Amygdala (tissue), 56 donors: ENCODE results near the gene AMPD3.
A peak's percentile ranks its signal among the peaks of the same experiment; 100 is the strongest.

Source experiments
- DNase-seq, 56 donors: peaks; one replicate each; lab custom pipeline; 2025; lab: John Stamatoyannopoulos, UW

AMPD3 gene

GRCh38 chr11:10486161-10486840 lies 31.2 kb downstream of the AMPD3 start:
- no peak for DNase-seq

- no peak for DNase-seq
These were observed 32.1 kb downstream of the AMPD3 start for GRCh38 chr11:10487002-10487647.

GRCh38 chr11:10488121-10488933 lies 33.3 kb downstream of the AMPD3 start:
- DNase-seq: no peak

- DNase-seq: no peak
These were observed 34.0 kb downstream of the AMPD3 start for GRCh38 chr11:10488934-10489691.

GRCh38 chr11:10490032-10490397 lies 35.0 kb downstream of the AMPD3 start:
- no peak for DNase-seq

GRCh38 chr11:10490398-10491241 lies 35.6 kb downstream of the AMPD3 start:
- DNase-seq: peak in 52 of 56 donors; percentile 13 to 91 (median 72)

- DNase-seq: no peak
These were observed 37.0 kb downstream of the AMPD3 start for GRCh38 chr11:10492084-10492483.

- DNase-seq: no peak
These were observed 38.1 kb downstream of the AMPD3 start for GRCh38 chr11:10493041-10493663.

GRCh38 chr11:10494636-10495463 lies 39.8 kb downstream of the AMPD3 start:
- DNase-seq: no peak

GRCh38 chr11:10495464-10495786 lies 40.4 kb downstream of the AMPD3 start:
- no peak for DNase-seq

GRCh38 chr11:10496296-10496936 lies 41.4 kb downstream of the AMPD3 start:
- DNase-seq: no peak

GRCh38 chr11:10497371-10498021 lies 42.4 kb downstream of the AMPD3 start:
- no peak for DNase-seq

- DNase-seq: no peak
These were observed 42.9 kb downstream of the AMPD3 start for GRCh38 chr11:10498022-10498400.

GRCh38 chr11:10498426-10499250 lies 43.6 kb downstream of the AMPD3 start:
- DNase-seq: no peak

GRCh38 chr11:10499452-10499851 lies 44.4 kb downstream of the AMPD3 start:
- DNase-seq: peak in 6 of 56 donors; percentile 18 to 50 (median 30)

- DNase-seq: no peak
These were observed 45.0 kb downstream of the AMPD3 start for GRCh38 chr11:10499874-10500601.
